ENCODE measurements around the gene FOXP2.

DNA sequence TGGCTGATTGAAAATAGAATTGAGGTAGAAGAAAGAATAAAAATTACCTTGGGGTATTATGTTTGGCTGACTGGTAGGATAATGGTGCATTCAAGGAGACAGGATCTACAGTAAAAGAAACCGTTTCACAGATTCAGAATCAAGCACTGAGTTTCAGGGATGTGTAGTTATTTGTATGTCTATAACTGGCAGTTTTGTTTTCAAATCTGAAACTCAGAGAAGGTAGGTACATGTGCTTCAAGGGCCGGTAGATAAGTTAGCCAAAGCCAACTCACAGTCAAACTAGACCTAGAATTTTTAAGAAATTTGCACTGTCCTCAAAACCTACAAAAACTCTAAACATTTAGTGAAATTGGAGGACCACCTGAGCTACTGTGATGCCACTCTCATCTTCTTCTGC, 191.5 kb downstream of the FOXP2 start:
- TF ChIP-seq, protein P1, sequence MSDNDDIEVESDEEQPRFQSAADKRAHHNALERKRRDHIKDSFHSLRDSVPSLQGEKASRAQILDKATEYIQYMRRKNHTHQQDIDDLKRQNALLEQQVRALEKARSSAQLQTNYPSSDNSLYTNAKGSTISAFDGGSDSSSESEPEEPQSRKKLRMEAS (IDR thresholded peaks at IDR 0.05), result no peak
- TF ChIP-seq, protein P2, sequence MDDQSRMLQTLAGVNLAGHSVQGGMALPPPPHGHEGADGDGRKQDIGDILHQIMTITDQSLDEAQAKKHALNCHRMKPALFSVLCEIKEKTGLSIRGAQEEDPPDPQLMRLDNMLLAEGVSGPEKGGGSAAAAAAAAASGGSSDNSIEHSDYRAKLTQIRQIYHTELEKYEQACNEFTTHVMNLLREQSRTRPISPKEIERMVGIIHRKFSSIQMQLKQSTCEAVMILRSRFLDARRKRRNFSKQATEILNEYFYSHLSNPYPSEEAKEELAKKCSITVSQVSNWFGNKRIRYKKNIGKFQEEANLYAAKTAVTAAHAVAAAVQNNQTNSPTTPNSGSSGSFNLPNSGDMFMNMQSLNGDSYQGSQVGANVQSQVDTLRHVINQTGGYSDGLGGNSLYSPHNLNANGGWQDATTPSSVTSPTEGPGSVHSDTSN (IDR thresholded peaks at IDR 0.05), result no peak
- TF ChIP-seq EP300 (IDR thresholded peaks at IDR 0.05), result no peak
- TF ChIP-seq KDM1A (IDR thresholded peaks at IDR 0.05; ENCODE audit: low read depth), result no peak
- no peak for TF ChIP-seq NPAS2 (CRISPR knock-in tag; IDR thresholded peaks at IDR 0.05; ENCODE audit: borderline replicate concordance)
- TF ChIP-seq JUNB (IDR thresholded peaks at IDR 0.05), result no peak
- TF ChIP-seq CTCF (IDR thresholded peaks at IDR 0.05), result no peak
- no peak for TF ChIP-seq RFX5 (IDR thresholded peaks at IDR 0.05)
- TF ChIP-seq POLR2AphosphoS2 (conservative IDR thresholded peaks at IDR 0.05; ENCODE audit: low read length), result no peak
- no peak for TF ChIP-seq POLR2A (IDR thresholded peaks at IDR 0.05; ENCODE audit: low read length)
- TF ChIP-seq CHD4 (IDR thresholded peaks at IDR 0.05; ENCODE audit: borderline replicate concordance), result no peak
- TF ChIP-seq, protein P3, sequence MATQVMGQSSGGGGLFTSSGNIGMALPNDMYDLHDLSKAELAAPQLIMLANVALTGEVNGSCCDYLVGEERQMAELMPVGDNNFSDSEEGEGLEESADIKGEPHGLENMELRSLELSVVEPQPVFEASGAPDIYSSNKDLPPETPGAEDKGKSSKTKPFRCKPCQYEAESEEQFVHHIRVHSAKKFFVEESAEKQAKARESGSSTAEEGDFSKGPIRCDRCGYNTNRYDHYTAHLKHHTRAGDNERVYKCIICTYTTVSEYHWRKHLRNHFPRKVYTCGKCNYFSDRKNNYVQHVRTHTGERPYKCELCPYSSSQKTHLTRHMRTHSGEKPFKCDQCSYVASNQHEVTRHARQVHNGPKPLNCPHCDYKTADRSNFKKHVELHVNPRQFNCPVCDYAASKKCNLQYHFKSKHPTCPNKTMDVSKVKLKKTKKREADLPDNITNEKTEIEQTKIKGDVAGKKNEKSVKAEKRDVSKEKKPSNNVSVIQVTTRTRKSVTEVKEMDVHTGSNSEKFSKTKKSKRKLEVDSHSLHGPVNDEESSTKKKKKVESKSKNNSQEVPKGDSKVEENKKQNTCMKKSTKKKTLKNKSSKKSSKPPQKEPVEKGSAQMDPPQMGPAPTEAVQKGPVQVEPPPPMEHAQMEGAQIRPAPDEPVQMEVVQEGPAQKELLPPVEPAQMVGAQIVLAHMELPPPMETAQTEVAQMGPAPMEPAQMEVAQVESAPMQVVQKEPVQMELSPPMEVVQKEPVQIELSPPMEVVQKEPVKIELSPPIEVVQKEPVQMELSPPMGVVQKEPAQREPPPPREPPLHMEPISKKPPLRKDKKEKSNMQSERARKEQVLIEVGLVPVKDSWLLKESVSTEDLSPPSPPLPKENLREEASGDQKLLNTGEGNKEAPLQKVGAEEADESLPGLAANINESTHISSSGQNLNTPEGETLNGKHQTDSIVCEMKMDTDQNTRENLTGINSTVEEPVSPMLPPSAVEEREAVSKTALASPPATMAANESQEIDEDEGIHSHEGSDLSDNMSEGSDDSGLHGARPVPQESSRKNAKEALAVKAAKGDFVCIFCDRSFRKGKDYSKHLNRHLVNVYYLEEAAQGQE (IDR thresholded peaks at IDR 0.05), result no peak
